ENCODE measurements around the gene TFDP2.
"Not testable (repeated sequence)": the region's sequence is repeated elsewhere in the genome, so short reads cannot be mapped to it uniquely, and the experiment has no call there.

TFDP2 gene

DNA sequence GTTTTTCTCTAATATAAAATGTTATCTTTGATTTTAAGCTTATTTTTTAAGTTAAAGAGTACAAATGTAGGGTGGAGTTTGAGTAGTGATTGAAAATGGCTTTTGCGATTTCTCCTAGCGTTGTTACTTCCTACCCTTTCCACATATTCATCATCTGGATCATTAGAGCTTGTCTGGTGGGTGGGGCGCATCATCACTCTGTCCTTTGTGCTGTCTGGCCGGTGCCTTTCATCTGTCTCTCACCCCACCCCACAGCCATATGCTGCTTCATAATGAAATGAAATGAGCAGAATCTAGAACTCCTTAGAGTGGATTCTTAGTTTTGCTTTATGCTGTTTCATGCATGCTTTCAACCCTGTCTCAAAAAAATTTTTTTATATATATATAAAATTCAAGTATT lies 228.6 kb downstream of the TFDP2 start:
- DNase-seq, result no peak

DNA sequence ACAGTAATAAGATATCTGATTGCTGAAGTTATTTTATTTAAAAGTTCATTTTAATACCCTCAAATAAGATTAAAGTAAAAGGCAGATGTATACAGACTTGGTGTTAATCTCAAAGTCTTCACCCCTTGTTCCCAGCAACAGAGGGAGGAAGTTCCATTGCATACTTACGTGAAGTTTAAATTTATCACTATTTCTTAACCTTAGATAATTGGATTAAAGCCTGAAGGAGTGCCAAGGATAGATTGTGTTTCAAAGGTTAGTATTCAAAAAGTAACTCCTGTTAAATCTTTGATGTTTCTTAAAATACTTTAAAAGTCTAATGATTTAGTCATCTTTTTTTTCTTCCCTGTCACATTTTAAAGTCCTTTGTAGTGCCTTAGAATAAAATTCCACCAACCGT lies 233.6 kb downstream of the TFDP2 start:
- DNase-seq, result no peak

DNA sequence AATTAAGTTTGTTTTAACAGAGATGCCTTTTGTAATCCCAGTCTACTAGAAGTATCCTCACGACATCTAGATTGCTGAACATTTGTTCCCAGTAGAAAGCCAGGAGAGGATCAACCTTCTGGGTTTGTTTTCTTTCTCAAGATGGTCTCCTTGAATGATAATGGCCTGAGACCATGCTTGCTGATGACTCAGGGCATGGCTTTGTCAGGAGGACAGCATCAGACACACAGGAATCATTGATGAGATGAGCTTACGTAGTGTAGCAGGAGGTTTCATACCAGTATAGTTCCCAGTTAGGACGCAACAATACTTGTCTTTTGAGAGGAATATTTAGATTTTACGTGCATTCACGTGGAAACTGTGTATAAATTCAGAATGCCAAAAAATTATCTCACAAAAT lies 234.3 kb downstream of the TFDP2 start:
- no peak for DNase-seq

DNA sequence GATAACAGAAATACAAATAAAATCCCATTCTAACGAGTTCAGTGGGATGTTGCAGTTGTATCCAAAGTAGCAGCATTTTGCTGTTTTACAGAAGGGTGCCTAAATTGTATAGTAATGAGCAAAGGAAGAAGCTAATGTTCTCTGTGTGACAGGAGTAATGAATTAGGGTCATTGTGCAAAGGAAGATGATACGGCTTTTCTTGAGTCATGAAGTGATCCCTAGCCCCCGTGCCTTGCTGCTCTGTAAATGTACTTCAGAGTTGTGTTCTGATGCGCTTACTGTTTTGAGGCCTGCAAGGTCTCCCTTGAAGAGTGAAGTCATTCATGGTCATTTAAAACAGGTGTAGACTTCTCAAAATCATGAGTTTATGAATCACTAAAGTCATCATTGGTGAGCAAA lies 235.0 kb downstream of the TFDP2 start:
- DNase-seq, result no peak

DNA sequence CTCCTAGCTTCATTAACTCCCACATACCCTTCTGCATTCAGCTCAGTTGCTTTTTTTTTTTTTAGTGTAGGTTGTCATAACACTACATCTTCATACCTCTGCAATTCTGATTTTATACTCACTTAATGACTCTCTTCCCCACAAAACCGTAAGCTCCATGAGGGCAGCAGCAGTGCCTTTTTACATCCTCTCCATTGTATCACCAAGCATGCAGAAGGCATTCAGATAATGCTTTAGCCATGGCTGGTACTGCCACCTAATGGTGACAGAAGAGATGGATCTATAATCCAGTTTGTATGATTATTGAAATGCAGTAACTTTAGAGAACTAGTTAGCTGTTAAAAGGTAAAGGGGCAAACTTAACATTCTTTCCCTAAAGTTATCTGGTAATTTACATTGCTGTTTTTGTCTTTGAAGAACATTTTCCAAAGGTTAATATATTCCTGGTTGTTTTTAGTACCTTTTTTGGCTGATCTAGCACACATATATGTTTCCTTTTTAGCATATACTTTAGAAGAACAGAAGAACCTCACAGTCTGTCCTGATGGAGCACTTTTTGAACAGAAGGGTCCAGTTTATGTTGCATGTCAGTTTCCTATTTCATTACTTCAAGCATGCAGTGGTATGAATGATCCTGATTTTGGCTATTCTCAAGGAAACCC lies 236.1 kb downstream of the TFDP2 start:
- DNase-seq, result no peak

GRCh38 chr3:141909986-141910385 lies 239.4 kb downstream of the TFDP2 start:
- not testable (repeated sequence) for DNase-seq

- no peak for DNase-seq
These were observed 239.9 kb downstream of the TFDP2 start for GRCh38 chr3:141909408-141909807.

- no peak for DNase-seq
These were observed 244.2 kb downstream of the TFDP2 start for GRCh38 chr3:141905129-141905528.

DNA sequence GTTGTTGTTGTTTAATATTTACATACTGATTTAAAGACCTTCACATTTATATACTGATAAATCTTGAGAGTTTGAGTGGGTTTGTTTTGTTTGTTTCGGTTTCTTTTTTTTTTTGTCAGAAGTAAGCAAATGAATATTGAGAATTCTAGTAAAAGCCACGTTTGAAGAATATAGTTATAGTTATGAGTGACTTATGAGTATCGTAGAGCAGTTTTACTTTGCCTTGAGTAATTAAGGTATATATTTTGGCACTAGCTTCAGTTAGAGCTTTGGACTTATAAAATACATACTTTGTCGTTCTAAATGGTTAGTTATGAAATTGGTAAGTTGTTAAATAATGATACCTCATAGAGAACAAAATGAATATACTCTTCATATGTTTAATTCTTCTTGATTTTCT lies 245.1 kb downstream of the TFDP2 start:
- DNase-seq, result no peak

DNA sequence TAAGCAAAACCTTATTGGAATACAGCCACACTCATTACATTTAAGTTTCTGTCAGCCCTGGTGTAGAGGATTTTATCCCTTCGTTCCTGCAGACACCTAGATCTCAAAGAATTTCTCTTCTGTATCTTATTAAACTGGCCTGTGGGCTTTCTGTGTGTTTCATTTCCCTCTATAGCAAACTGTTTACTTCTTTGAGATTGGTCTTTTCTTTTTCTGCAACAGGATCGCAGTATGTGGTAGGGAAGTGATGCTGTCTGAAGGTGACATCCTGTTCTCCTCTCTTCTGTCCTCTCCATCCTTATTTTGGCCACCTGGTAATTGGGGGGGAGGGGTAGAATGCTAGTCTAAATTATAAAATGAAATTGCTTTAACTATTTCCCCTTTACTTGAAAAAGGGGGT lies 247.4 kb downstream of the TFDP2 start:
- no peak for DNase-seq

GRCh38 chr3:141900343-141900742 lies 249.0 kb downstream of the TFDP2 start:
- no peak for DNase-seq

DNA sequence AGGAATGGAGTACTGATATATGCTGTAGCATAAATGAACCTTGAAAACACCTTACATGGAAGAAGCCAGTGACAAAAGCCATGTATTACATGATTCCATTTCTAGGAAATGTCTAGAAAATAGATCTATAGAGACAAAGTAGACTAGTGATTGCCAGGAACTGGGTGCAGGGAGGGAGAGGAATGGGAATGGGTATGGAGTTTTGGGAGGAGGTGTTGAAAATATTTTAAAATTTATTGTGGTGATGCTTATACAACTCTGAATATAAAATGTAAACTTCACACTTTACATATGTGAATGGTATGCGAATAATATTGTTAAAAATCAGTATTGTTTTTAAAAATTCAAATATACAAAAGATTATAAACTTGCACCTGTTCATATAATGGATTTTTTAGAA lies 250.4 kb downstream of the TFDP2 start:
- no peak for DNase-seq

GRCh38 chr3:141895731-141896130 lies 253.6 kb downstream of the TFDP2 start:
- DNase-seq, result no peak

DNA sequence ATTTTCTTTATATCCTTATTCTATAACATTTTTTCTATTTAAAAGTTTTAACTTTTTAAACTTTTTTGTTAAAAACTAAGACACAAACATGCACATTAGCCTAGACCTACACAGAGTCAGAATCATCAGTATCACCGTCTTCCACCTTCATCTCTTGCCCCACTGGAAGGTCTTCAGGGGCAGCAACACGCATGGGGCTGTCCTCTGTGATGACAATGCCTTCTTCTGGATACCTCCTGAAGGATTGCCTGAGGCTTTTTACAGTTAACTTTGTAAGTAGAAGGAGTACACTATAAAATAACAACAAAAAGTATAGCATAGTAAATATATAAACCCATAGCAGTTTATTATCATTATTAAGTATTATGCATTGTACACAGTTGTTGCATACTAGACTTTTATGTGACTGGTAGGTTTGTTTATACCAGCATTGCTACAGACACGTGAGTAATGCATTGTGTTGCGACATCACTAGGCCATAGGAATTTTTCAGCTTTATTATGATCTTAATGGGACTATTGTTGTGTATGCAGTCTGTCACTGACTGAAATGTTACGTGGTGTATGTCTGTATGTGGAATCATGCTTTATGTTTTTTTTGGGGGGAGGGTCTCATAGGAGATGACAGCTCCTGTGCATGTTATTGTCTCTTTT lies 254.7 kb downstream of the TFDP2 start:
- no peak for DNase-seq

Data from DMS153 (cell line).